ENCODE measurements around the gene NAV2. TPM values are rescaled to one million over a fixed set of nuclear protein-coding genes. Genes with fewer than 3 reads are reported as not detected.
A peak's percentile ranks its signal among the peaks of the same experiment; 100 is the strongest.
"Not testable (repeated sequence)": the region's sequence is repeated elsewhere in the genome, so short reads cannot be mapped to it uniquely, and the experiment has no call there.

Gene NAV2
- total RNA-seq, 1 experiment from 2014 or later: 15.6 TPM

DNA sequence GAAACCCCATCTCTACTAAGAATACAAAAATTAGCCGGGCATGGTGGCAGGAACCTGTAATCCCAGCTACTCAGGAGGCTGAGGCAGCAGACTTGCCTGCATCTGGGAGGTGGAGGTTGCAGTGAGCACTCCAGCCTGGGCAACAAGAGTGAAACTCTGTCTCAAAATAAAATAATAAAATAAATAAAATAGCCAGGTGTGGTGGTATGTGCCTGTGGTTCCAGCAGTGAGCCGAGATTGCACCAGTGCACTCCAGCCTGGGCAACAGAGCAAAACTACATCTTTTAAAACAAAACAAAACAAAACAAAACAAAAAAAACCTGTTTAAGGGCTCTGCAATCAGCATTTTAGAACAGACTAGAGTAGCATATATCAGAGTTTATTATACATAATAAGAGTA lies 214.8 kb downstream of the NAV2 start:
- not testable (repeated sequence) for DNase-seq (ENCODE audit: low read depth)

DNA sequence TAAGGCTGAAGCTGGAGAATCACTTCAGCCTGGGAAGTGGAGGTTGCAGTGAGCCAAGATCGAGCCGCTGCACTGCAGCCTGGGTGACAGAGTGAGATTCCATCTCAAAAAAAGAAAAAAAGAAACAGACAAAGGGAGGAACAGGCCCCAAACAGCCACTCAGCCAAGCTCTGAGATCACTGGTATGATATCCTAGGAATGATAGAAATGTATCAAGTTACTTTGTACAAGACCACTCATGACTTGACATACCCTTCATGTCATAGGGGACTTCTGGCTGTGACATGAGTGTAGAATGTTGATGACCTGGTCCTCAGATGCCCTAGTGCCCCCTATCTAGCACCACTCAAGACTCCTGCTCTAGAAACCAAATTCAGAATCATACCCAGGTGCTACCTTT lies 216.5 kb downstream of the NAV2 start:
- DNase-seq (ENCODE audit: low read depth): peak; percentile 61

DNA sequence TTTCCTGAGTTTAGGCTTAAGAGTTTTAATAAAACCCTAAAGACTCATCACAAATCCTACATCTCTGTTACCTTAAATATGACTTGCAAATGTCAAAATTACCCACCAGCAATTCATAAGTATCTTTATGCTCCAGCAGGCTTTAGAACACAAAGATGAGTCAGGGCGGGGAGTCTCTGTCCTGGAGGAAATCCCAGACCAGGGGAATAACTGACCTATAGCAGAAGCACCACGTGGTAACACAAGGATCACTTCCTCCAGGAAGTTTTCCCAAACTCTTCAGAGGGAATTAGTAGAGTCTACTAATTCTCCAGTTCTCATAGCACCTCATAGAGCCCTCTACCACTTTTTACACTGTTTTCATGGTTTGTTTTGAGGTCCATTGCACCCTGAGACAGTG lies 217.0 kb downstream of the NAV2 start:
- peak; percentile 76 for DNase-seq (ENCODE audit: low read depth)

DNA sequence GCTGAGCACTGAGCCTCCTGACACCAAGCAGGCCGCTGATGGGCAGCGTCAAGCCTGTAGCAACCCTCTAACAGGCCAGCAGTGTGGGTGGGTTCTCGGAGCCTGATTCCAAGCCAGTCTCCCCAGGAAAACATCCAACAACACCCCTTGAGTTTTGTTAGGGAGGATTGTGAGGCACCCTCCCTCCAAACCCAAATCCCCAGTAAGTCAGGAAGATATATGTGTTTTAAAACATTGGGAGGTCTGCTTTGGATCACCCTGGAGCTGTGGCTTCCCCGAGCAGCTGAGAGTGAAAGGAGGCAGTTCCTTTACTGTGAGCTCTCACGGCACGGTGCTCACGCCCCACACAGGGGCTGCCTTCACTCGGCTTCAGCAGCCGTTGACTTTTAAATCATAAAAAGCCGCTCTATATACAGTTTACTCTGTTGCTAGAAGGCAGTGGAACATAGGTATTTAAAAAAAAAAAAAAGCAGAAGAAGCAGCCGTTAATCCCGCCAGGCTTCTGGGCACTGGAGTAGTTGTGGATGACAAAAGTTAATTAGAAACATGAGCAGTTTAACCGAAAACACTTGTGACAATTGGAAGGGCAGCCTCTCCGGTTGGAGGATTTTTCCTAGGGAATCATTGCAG lies 218.6 kb downstream of the NAV2 start:
- peak; percentile 35 for DNase-seq (ENCODE audit: low read depth)

DNA sequence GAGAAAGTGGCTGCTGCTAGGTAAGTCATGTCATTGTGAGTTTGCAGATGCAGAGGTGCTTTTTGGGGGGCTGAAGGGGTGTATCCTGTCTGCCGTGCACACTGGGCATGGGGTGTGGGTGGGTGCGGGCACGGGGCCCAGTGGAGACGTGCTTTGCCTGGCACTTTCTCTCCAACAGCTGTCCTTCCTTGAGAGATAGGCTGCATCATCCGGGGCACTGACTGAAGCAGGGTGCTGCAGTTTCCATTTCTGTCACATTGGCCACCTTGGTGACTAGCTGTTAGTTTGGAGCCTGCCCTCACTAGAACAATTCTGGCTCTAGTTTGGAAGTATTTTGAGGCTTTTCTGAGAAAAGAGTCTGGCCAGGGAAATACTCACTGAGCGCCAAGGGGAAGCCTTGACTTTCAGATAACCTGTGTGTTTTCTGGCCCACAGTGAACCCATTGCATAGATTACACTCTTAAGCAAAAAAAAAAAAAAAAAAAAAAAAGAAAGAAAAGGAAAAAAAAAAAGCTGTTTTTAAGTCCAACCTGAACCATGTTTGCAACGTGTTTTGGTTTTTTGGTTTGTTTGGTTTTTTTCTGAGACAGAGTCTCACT lies 219.2 kb downstream of the NAV2 start:
- DNase-seq (ENCODE audit: low read depth): no peak

DNA sequence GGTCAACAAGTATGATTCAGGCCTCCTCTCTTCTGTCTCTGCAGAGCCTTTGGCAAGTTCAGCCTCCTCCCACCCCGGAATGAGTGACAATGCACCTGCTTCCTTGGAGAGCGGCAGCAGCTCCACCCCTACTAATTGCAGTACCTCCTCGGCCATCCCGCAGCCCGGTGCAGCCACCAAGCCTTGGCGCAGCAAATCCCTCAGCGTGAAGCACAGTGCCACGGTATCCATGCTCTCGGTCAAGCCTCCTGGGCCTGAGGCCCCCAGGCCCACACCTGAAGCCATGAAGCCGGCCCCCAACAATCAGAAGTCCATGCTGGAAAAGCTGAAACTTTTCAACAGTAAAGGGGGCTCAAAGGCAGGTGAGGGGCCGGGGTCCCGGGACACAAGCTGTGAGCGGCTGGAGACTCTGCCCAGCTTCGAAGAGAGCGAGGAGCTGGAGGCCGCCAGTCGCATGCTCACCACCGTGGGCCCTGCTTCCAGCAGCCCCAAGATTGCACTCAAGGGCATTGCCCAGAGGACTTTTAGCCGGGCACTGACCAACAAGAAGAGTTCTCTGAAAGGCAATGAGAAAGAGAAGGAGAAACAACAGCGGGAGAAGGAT lies 220.6 kb downstream of the NAV2 start:
- no peak for DNase-seq (ENCODE audit: low read depth)

DNA sequence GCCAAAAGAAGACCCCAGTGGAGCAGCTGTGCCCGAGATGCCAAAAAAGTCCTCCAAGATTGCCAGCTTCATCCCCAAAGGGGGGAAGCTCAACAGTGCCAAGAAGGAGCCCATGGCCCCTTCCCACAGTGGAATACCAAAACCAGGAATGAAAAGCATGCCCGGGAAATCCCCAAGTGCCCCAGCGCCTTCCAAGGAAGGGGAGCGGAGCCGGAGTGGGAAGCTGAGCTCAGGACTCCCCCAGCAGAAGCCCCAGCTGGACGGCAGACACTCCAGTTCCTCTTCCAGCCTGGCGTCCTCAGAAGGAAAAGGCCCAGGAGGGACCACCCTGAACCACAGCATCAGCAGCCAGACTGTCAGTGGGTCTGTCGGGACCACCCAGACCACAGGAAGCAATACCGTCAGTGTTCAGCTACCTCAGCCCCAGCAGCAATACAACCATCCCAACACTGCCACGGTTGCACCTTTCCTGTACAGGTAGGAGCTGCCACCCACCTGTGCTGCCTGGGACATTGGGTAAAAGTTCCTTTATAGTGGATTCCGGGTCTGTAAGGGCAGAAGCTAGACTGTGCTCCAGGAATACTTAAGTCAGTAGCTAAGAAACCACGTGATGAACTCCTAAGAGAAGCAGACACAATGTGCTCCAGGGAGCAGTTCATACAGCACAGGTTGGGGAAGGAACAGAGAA lies 221.3 kb downstream of the NAV2 start:
- no peak for DNase-seq (ENCODE audit: low read depth)

DNA sequence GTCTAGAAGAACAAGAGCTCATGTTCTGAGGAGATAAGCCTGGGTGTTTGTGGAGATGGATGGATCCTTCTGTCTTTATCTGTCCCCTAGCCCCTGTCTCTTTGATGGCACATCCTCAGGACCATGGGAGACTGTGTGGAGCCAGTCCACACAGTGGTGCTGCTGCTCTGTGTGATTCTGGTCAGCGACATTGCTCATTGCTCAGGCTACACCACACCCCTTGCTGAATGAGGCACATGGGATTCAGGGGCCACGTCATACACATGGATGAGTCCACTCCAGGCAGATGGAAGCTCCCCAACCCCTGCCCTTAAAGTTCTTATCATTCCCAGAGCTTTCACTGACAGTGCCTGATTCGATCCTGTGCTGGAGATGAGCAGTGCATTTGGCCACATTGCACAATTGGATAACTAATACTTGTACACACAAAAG lies 222.2 kb downstream of the NAV2 start:
- peak; percentile 86 for DNase-seq (ENCODE audit: low read depth)

DNA sequence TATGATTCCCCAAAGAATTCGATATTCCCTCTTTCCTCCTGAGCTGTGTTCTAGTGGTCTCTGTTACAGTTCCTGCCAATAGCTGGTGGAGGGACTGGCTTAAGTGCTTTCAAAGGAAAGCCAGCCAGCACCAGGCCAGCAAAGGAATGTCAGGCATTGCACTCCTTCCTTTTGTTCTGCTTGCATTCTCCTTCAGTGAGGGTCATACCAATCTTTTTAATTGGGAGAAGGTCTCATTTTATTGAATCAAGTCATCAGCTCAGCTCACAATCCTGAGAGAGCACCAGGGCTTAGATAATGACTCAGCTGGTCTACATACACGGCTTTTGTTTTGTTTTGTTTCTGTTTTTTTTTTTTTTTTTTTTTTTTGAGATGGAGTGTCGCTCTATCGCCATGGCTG lies 222.9 kb downstream of the NAV2 start:
- DNase-seq (ENCODE audit: low read depth): peak; percentile 95

DNA sequence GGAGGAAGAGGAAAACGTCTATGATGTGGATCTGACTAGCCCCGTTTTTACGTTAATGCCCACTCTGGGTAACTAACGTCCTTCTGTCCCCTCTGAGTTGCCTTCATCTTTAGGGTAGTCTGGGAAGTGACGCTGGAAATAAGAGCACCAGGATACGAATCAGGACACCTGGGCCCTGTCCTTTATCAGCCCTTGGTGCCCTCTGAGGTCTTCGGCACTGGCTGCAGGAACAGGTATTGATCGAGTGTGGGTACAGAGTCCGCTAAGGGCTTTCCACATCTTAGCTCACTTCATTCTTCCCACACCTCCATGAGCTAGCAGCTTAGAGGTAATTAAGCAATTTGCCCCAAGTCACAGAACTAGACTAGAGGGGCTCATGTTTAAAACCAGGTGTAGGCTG lies 223.8 kb downstream of the NAV2 start:
- DNase-seq (ENCODE audit: low read depth): no peak

DNA sequence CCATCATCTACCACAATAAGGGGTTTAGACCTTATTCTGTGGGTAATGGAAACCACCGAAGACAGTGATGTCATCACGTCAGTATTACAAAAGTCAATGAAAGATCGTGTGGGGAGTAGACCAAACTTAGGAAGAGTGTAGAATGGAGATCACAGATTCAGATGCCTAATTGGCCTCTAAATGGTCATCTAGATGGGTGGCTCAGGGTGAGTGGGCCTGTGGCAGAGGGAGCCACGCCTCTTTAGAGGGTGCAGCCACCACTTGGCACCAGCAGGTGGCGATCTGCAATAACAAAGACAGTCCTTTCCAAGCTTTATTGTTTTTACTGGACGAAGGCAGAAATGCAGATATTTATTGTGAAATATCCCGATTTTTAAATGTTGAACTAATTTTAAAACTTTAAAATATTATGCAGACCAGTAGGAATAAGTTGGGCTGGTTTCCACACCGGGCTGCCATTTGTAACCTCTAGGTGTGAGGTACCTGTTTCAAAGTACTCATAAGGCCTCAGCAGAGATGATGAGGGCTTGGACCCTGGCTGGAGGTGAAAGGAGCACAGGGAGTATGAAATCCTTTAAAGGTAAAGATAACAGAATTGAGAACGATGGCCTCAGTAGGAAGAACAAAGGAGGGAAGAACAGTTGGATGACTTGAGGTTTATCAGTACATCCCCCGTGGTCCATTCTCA lies 225.7 kb downstream of the NAV2 start:
- peak; percentile 48 for DNase-seq (ENCODE audit: low read depth)

DNA sequence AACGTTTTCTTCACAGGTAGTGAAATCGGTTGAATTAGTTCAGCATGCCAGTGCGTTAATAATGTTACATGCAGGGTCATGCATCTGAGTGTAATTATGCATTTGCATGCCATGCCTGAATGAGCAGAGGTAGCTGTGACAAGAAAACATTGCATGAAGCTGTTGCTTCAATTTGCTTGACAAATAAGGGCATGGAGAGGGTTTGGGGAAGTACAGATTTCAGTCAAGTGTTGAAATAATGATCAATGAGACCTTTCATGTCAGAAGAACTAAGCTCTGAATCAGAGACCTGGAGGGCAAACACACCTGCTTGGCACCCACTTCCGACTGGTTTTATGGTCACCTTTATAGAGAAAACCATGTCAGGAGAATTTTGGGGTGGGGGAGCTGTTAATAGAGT lies 226.2 kb downstream of the NAV2 start:
- no peak for DNase-seq (ENCODE audit: low read depth)

DNA sequence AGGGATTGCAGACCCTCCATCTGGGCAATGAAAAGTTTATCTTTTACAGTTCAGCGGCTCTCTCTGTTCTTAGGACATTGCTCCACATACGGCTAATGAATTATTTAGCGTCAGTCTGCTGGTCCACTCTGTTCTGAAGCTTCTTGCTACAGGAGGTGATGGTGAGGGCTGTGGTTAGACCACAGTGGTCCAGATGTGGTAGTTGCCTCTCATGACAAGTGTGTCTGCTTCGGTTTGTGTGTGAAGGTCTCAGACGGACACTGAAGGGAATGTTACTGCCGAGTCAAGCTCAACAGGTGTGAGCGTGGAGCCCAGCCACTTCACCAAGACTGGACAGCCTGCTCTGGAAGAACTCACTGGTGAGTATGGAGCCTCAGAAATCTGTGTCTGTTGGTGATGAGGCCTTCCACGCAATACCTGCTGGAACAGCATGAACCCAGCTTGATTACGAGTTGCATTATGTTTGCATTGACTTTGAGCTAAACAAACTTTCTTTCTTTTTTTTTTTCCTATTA lies 226.8 kb downstream of the NAV2 start:
- DNase-seq (ENCODE audit: low read depth): no peak

DNA sequence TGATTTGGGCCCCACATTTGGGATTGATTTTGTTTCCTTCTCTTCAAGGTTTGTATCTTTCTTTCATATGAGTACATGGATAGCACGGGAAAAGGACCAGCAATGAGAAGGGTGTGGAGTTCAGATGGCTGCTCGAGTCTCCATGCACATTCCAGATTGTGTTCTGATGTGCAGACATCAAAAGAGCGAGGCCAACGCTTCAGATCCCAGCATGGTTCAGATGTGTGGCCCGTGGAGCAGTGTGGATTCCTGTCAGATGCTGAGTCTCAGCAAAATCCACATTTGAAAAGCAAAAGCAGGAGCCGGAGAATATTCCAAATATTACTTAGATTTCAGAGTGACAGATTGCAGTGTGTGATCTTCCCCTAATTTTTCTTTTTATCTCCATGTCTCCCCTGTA lies 228.2 kb downstream of the NAV2 start:
- no peak for DNase-seq (ENCODE audit: low read depth)

DNA sequence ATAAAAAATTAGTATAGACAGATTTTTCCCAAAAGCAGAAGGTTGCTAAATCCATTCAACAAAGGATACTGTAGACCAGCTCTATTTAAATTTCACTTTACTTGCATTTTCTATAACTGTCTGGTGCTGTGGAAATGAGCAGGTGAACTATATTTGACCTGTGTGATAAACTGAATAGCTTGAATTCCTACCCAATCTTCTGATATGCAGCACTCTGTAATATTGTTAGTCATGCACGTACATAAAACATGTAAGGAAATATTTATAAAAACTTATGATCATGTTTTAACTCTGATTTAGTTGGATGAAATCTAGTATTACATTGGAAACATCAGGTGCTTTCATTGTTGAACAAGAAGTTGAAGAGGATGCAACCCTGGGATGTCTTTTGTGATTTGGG lies 234.0 kb downstream of the NAV2 start:
- no peak for DNase-seq (ENCODE audit: low read depth)

DNA sequence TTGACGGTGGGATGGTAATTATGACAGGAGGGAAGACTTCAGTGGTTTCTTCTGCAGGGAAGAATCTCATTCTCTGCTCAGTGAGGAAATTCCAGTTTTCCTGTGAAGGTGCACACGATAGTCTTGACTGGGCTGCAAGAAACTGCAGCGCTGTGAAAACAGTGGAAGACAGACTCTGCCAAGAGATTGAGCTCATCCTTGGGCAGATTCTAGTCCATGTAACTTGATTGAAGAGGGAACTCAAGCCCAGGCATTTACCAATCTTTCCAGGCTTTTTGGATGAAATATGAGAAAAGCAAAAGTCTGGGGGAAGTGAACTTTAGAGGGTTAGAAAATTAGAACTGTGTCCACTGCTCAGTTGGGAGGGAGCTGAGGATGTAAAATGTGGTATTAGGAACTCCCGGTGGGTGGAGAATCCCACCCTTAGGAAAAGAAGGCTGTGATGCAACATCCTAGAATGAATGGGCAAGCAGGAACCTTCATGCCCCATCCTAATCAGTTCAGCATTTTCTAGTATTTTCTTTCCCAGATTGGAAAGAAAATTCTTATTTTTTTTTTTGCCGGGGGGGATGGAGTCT lies 235.0 kb downstream of the NAV2 start:
- DNase-seq (ENCODE audit: low read depth): no peak

DNA sequence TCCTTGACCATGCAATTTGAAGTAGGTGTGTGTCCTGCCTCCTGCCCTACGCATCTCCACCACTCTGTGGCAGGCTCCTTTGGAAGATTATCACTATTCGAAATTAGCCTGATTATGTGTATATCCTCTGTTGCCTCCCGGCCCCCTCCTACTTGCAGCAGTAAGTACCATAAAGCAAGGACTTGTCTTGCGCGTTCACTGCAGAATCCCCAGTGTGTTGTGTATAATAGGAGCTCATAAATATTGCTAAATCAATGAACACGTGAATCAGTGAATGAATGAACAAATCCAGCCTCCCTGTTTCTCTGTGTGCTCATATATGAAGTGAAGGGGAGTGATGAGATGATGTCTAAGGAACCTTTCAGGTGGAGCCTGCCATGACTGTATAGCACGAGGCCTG lies 237.0 kb downstream of the NAV2 start:
- no peak for DNase-seq (ENCODE audit: low read depth)

DNA sequence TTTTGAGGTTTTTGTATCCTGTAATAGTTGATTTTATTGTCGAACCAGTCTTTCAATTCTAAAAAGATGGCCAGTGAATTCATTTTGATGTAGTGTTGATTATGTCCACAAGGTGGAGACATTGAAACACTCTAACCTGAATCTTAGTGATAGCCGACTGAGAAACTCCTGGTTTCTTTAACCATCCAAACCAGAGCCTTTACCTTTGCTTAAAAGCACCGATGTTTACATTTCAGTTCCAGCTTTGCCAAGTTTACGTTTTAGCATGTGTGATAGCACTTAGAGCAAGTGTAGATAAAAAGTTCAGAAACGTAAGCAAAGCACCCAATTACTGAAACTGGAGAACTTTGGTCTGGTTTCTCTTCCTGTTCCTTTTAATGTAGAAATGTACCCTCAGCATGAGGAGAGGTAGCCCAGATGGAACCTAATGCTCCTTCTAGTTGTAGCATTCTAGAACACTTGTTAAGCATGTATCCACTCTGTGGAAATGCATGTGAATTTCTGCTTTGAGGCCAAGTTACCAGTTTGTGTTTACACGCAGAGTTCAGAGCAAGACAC lies 239.0 kb downstream of the NAV2 start:
- peak; percentile 75 for DNase-seq (ENCODE audit: low read depth)

DNA sequence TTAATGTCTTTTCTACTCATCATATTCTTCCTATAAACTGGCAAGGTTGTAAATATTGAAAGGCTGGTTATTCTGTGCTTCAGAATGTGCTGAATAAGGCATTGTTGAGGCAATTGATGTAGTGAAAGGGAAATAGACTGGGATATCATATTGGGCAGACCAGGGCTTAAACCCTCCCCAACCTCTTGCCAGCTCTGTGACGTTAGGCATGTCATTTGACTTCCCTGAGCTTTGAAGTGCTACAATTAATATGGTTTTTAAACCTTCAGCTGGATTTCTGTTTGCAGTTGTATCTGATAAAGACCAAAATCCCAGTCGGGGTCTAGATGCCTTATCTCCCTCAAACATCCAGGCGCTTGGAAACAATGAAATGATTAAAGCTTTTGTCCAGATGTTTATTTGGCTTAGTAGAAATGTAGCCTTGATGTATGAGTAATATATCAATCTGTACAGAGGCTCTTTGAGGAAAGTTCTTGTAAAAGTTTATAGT lies 239.5 kb downstream of the NAV2 start:
- peak; percentile 67 for DNase-seq (ENCODE audit: low read depth)

DNA sequence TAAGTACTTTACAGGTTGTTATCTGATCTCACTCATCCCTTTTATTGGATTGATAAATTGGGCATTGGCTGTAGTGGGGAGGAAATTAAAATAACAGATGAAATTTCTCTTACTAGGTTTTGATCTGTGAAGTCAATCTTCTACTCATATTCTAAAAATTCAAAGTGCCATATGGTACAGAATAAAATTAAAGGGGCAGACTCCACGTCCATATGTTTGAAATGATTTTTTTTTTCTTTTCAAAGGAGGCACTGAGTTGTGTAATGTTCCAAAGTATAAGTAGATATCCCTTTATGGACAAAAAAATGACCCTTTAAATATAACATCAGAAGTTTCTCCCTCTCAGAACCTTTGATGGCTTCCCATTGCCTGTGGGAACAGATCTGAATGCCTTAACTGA lies 240.3 kb downstream of the NAV2 start:
- no peak for DNase-seq (ENCODE audit: low read depth)

DNA sequence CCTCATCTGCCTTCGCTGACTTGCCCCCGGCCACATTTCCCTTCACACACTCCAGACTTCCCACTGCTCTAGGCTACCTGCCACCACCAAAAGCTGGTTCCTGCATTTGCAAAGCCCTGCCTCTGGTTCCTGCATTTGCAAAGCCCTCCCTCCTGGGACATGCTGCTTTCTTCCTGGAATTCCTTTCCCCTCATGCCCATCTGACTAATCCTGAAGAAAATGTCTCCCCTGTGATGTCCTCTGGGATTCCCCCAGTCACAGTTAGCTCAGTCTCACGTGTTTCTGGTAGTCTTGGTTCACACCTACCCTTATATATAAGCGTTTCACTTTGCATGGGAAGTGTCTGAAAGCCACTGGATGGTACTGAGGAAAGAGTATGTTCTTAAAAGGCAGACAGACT lies 240.7 kb downstream of the NAV2 start:
- DNase-seq (ENCODE audit: low read depth): peak; percentile 49

Measured in M059J (cell line).